Fibroblast of skin of back (primary cell): Measurements from ENCODE around the gene GPC5.
"Not testable (repeated sequence)": the region's sequence is repeated elsewhere in the genome, so short reads cannot be mapped to it uniquely, and the experiment has no call there.

Experiments
- DNase-seq: peaks from one replicate; pipeline ENCODE4 v3.0.0-alpha.2; 2013

Gene GPC5

GRCh38 chr13:91369441-91369831 is 29.0 kb upstream of the GPC5 start:
- peak; percentile 63 for DNase-seq

DNA sequence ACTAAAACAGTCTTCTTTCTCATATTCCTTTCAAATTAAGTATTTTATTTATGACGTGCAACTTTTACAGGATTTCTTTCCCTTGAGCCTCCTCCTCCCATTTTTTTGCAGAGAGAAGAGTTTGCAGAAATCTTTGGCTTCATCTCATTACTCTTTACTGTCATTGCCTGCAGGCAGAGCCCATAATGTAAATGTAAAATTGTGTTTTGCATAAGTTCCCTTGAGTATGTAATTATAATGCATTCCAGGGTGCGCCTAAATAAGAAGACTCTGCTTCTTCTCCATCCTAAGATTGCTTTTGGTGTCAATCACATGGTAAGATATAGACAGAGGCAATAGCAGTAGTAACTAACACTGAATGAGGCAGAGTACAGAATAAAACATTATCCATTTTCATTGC is 27.9 kb upstream of the GPC5 start:
- DNase-seq: no peak

DNA sequence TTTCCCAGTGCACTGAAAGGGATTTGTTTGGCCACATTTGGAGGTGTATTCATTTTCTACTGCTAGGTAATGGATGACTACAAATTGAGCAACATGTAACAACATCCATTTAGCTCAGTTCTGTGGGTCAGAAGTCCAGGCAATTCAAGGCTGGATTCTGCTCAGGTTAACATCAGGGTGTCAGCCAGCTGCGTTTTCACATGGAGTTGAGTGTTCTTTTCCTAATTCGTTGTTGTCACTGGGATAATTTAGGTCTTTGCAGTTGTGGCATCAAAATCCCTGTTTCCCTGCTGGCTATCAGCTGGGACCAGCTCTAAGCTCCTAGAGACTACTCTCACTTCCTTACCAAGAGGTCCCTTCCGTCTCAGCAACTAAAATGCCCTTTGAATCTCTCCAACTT is 25.5 kb upstream of the GPC5 start:
- DNase-seq: no peak

DNA sequence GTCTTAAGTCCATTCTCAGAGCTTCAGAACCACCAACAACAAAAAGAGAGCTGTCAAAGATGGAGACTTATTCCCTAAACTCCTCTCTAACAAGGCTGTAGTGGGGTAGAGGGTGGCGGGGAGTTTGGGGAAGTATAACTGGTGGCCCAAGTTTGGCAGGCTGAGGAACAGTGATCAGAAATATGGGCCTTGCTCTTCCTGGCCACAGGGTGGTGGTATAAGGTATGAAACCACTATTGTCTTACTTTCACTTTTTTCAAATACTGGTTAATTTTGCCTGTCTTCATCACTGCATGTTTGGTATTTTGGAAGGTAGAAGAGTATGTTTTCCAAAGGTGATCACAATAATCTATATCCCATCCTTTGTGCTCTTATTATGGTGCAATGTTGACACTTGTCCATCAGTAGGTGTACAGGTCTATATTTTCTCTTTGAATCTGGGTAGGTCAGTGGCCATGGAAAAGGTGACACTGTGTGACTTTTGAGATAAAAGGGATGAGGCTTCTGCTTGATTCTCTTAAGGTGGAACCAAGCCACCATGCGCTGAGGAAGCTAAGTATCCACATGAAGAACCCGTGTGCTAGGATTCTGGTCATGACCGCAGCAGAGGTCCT is 23.2 kb upstream of the GPC5 start:
- DNase-seq: peak; percentile 19

GRCh38 chr13:91381371-91381770 is 17.1 kb upstream of the GPC5 start:
- DNase-seq: peak; percentile 35

DNA sequence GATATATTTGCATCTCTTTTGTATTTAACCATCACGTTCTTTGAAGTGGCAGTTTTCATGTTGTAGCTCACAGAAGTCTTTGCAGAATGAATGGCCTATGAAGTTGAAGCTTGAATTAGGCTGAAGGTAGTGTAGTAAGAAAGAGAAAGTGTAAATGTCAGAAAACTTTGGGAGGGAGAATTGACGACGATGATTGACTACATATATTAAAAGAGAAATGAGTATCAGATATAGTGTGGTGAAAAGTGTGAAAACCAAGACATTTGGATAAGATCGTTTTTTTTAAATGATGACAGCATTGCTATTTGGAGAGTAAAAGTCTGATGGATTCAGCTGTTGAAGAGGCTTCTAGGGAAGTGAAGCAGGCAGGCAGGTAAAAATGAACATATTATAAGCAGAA is 14.6 kb upstream of the GPC5 start:
- no peak for DNase-seq

GRCh38 chr13:91384896-91385295 is 13.5 kb upstream of the GPC5 start:
- DNase-seq: no peak

DNA sequence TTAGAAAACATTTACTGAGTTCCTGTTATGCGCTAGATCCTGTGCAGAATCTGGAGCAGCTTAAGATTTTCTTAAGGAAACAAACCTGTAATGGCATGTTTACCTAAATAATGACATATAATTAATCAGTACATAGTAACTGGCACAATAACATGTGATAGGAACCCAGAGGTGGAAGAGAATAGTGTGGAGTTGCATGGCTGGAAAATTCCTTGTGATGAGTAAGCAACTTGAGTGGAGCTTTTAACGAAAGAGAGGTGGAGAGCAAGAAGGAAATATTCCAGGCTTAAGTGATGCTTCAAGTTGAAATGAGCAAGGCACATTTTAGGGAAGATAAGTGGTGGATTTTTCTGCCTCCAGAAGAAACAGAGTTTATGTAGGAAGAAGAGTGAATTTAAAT is 9.2 kb upstream of the GPC5 start:
- no peak for DNase-seq

GRCh38 chr13:91397595-91397994 is 826 bp upstream of the GPC5 start:
- DNase-seq: no peak

DNA sequence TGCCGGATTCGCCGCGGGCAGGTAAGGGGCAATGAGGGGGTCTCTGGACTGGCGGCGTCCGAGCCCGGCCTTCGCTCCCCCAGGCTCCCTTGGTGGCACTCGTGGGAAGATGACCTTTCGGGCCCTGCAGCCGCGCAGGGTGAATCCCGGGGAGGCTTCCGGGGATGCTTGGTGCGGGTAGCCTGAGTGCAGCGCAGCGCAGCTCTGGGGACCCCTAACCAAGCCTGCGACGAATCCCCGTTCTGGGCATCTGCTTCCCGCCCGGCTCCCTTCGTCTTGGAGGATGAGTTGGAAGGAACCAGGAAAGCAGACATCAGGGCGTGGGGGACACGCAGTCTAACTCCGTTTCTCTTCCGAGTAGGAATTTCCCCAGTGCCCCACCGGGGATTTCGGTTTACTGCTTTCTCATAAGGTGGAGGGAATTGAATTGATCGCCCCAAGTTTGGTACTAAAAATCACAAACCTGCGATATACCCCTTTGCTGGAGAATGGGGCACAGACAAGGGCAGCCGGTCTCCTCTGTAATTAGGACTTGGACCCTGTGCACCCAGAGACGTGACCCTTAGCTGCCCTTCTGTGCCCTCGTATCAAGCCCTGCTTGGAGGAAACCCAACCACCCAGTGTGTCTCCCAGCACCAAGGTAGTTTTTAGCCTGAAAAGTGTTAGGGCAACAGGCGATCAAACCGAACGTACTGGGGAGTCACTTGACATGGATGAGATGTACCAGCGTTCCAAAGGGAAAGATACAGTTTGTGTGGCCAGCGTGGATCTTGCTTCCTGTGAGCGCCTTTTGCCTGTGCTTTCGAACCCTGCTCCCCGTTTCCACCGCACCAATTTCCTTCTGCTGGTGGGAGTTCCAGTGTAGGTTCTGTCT is 1.0 kb downstream of the GPC5 start:
- no peak for DNase-seq

DNA sequence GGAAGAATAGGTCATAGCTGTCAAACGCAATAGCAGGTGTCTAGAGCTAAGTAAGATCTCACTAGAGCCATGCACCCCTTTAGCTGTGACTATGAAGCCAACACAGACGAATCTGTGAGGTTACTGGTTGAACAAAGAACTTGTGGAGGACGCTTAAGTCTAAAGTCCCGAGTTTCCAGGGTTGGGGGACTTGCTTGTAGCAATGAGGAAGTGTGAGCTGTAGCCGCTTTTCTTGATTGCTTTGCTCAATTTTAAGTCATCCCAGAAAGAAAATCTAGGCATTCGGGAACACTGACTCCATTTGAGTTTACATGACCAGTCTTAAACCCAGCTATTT is 1.6 kb downstream of the GPC5 start:
- DNase-seq: no peak

DNA sequence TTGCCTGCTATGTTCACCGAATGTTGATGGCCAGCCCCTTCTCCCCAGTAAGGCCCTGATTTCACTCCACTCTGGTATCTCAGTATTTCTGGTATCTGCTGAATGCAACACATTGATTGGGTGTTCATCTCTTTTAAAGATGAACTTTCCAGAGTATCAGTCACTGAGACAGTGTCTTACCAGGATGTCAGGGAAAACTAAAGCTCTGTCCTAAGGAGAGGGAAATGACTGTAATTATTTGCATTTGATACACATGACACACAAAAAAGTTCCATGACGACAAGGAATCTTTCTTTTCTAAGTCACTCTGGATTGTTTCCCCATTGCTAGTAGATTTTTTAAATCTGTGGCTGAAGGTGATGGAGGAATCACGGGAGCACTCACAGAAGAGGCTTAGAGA is 2.2 kb downstream of the GPC5 start:
- no peak for DNase-seq

GRCh38 chr13:91401920-91402319 is 3.5 kb downstream of the GPC5 start:
- no peak for DNase-seq

DNA sequence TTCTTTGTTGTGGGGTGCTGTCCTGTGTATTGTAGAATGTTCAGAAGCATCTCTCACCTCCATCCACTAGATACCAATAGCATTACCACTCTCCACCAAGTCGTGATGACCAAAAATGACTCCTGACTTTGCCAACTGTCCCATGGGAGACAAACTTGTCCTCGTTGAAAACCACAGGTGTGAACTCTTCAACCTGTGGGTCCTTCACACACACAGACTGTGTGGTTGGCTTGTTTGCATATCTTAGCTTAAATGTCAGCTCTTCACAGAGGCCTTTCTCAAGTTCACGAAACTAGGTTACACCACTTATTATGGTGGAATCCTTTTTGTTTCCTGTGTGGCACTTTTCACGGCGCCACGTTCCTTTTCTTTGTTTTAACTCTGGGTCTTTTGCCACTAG is 6.8 kb downstream of the GPC5 start:
- DNase-seq: no peak

DNA sequence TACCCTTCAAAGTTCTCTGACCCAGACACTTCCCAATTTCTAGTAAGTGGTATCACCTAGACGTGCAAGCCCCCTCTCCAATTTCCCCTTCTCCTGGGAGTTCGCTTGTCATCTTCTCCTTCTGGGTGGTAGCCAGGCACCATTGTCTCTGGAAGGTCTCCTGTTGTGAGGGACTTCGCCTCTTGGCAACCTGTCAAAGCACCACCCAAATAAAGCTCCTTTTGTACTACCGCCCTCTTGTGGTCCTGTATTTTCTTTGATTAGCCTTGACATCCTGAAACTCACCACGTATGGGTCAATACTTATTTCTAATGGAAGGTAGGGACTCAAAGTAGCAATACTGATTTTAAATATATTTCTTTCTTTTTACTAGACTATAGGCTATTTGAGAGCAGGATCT is 8.2 kb downstream of the GPC5 start:
- peak; percentile 47 for DNase-seq

- DNase-seq: no peak
Observed at GRCh38 chr13:91408971-91409370, 10.6 kb downstream of the GPC5 start.

- DNase-seq: not testable (repeated sequence)
Observed at GRCh38 chr13:91416579-91416978, 18.2 kb downstream of the GPC5 start.

- no peak for DNase-seq
Observed at GRCh38 chr13:91417660-91418325, 19.4 kb downstream of the GPC5 start.

DNA sequence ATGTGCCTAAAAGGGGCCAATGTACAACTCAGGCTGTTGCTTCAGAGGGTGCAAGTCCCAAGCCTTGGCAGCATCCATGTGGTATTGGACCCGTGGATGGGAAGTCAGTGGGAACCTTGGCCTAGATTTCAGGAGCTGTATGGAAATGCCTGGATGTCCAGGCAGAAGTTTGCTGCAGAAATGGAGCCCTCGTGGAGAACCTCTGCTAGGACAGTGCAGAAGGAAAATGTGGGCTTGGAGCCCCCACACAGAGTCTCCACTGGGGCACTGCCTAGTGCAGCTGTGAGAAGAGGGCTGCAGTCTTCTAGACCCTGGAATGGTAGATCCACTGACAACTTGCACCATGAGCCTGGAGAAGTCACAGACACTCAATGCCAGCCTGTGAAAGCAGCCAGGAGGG is 28.5 kb downstream of the GPC5 start:
- no peak for DNase-seq

- not testable (repeated sequence) for DNase-seq
Observed at GRCh38 chr13:91438674-91439073, 40.3 kb downstream of the GPC5 start.

GRCh38 chr13:91450913-91451312 is 52.5 kb downstream of the GPC5 start:
- no peak for DNase-seq

DNA sequence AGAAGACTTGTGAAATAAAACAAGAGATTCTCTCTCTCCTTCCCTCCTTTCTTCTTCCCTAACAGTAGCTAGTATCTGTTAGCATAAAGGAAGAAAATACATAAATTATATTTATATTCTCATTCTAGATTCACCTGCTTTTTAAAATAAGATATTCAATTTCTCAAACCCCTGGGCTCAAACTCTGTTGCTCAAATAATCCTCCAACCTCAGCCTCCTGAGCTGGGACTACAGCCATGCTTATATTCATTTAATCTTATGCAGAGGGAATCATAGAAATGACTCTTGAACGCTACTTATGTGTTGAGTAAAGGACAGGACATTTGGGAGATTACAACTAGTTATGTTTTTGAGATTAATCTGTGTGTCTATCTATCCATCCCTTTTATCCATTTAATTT is 56.2 kb downstream of the GPC5 start:
- DNase-seq: no peak

DNA sequence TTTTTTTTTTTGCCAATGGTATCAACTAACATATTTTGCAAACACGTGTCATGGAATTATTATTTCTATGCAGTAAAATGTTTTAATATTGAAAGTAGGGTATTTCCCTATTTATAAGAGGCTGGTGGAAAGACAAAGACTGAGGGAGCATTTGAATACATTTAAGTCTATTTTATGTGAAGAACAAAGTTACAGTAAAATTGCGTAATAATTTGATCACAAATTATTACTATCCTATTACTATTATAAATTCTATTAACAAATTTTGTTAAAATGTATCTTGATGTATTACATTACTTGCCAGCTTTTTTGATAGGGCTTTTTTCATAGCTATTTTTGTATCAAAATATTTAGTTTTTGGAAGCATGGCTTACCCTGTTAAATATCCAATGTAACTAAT is 58.4 kb downstream of the GPC5 start:
- DNase-seq: no peak

- no peak for DNase-seq
Observed at GRCh38 chr13:91459485-91459884, 61.1 kb downstream of the GPC5 start.
